GM18870 (cell line): ENCODE data around the gene TRPM3.
"Not testable (repeated sequence)": the region's sequence is repeated elsewhere in the genome, so short reads cannot be mapped to it uniquely, and the experiment has no call there.

Source experiments
- ATAC-seq: cut with Tn5 transposase; IDR thresholded peaks from one replicate; pipeline ENCODE4 v1.9.1; 2021; ENCODE audit warnings: moderate library complexity; ENCODE audit not compliant: unreplicated experiment

The TRPM3 gene

GRCh38 chr9:70683841-70684240 is 437.6 kb downstream of the TRPM3 start:
- ATAC-seq = no peak

GRCh38 chr9:70682298-70682697 is 439.1 kb downstream of the TRPM3 start:
- no peak for ATAC-seq

DNA sequence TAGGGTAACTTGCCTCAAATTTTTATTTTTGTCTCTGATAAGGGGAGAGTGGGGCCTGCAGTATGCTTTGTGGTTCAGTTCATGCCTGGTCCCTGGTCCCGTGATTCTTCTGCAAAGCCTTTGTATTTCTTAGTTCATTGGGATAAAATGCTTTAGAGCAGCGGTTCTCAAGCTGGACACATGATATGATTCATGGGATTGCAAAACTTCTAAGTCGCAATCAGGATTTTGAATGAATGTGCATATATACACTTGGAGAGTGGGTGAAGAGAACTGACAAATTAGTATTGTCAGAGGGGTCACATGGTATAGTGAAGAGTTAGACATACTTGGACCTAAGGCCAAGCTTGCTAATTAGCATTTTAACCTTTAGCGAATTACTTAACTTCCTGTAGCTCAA is 441.6 kb downstream of the TRPM3 start:
- no peak for ATAC-seq

- ATAC-seq = no peak
Measured at GRCh38 chr9:70678153-70678552, 443.3 kb downstream of the TRPM3 start.

DNA sequence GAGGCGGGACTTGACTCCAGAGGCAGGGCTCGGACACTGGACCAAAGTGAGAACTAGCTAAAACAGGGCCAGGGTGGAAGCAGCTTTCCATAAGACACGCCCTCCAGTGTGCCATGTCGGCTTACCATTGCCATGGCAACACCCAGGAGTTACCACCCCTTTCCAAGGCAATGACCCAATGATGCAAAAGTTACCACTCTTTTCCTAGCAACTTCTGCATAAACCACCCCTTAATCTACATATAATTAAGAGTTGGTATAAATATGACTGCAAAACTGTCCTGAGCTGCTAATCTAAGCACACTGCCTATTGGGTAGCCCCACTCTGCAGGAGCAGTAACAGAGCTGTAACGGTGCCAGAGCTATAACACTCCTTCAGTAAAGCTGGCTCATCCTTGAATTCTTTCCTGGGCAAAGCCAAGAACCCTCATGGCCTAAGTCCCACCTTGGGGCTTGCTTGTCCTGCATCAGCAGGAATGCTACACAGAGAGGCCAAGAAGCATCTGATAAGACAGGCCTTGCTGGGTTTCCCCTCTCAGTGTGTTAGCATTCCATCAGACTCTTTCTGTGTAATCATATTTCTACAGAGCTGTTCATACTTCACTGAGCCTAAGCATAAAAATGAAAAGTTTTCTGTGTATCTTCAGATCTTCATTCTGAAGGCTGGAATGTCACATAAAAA is 444.2 kb downstream of the TRPM3 start:
- ATAC-seq = no peak

DNA sequence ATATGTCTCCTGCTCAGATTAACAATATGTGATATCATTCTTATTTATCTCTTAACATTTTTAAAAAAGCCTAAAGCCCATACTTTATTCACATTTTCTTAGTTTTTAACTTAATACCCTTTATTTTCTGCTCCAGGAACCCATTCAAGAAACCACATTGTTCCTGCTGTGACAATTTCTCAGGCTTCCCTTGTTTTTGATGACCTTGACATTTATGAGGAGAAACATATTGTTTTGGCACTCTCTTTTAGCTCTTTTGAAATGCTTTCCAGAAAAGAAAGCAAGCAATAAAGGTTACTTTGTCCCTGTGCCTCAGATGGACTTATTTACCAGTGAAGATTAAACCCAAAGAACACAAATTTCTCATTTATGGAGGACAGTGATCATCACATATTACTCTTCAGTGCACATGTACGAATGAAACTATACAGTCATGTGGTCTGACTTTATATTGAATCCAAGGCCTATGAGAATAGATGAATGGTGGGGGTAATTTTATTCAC is 445.5 kb downstream of the TRPM3 start:
- no peak for ATAC-seq

- ATAC-seq = no peak
Measured at GRCh38 chr9:70673844-70674243, 447.6 kb downstream of the TRPM3 start.

DNA sequence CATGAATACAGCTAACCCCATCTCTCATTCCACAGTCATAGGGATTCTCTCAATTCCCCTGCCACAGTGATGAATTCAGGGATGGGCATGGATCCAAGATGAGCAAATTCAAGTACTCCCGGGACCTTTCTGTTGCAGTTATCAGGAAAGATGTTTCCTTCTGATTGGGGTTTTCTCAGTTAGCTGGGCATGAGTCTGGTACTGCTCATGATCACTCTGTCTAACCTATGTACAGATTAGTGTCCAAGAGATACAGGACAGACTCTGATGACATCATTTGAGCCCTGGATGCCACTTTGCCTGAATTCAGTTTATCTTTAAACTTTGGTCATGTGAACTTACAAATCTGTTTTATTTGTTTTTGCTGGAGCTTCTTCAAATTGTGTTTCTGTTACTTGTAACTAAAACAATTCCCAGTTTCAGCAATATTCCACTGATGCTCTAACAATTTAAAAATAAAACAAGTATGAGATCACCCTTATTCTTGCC is 449.2 kb downstream of the TRPM3 start:
- no peak for ATAC-seq

- ATAC-seq = no peak
Measured at GRCh38 chr9:70668751-70669150, 452.7 kb downstream of the TRPM3 start.

DNA sequence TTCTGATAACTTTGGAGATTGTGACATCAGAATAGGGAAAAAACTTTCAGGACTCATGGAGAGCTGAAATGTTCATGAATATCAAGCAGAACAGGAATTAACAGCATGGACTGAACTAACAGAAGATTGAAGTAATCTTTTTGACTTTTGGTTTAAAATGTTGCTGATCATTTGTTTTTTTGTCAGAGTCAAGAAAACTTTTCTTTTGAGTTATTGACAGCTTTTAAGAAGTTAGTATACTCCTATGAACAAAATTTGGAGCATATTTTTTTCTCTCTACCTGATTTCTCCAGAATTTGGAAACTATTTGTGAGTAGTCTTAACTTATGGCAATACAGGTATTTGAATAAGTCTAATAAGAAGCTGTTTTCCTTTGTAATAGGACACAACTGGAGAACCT is 462.7 kb downstream of the TRPM3 start:
- ATAC-seq = no peak

DNA sequence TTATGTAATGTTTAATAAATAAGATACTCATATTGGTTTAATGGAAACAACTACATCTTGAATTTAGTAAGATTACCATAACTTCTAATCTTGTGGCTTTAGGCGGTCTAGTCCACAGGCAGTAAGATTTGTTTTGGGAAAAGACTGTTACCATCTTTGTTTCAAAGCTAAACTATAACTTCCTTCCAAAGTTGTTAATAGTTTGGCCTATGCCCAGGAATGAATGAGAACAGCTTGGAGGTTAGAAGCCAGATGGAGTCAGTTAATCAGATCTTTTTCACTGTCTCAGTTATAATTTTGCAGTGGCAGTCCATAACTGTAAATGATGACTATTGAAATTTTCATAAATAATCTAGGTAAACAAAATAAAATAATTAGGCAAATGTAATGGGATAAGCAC is 465.1 kb downstream of the TRPM3 start:
- no peak for ATAC-seq

DNA sequence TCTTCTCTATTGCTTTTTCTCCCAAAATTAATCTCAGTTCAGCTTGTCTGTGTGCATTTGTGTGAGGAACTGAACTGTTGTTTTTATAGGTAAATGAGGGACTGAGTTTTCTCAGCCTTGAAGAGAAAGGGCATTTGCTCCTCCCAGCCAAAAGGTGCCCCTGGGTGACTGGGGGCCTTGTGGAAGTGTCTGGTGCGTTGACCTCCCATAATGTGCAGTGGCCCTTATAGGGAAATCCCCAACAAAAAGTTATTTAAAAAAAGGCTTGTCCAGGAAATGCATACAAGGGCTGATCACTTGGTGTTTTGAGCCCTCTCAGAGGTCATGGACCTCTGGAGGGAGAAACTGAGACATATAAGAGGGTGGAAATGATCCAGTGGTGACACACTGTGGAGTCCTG is 467.3 kb downstream of the TRPM3 start:
- ATAC-seq = no peak

DNA sequence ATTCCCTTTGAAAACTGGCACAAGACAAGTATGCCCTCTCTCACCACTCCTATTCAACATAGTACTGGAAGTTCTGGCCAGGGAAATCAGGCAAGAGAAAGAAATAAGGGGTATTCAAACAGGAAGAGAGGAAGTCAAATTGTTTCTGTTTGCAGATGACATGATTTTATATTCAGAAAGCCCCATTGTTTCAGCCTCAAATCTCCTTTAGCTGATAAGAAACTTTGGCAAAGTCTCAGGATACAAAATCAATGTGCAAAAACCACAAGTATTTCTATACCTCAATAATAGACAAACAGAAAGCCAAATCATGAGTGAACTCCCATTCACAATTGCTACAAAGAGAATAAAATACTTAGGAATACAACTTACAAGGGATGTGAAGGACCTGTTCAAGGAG is 476.8 kb downstream of the TRPM3 start:
- not testable (repeated sequence) for ATAC-seq

DNA sequence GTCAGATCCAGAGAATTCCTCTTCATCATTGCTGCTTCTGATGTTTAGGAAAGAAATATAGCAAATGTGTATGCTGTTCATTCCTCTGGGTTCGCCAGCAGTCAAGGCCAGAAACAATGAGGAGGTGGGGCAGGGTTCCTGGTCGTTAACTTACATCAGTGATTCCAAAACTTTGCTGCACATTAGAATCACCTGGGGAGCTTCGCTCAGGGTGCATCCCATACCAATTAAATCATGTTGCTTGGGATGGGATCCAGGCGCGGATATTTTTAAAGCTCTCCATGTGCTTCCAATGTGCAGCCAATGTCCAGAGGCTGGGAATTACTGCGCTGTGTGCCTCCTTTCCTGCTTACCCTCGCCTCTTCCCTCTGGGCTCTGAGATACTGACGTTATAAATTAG is 479.1 kb downstream of the TRPM3 start:
- no peak for ATAC-seq

GRCh38 chr9:70641631-70642030 is 479.8 kb downstream of the TRPM3 start:
- no peak for ATAC-seq

DNA sequence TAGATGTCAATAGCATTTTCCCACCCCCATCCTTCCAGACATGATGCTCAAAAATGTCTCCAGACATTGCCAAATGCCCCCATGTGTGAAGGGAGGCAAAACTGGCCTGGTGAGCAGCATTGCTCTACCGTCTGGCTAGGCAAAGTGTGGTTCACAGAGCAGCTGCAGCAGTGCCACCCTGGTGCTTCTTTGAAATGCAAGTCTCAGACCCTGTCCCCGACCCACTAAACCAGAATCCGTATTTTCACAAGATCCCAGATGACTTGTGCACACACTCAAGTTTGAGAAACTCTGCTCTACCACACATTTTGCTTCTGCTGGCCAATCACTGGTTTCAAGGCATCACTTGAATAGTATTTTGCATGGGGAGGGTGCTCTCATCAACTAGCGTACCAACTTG is 480.4 kb downstream of the TRPM3 start:
- no peak for ATAC-seq

- ATAC-seq = peak; percentile 74
Measured at GRCh38 chr9:70639853-70640814, 481.3 kb downstream of the TRPM3 start.

GRCh38 chr9:70635790-70636189 is 485.6 kb downstream of the TRPM3 start:
- ATAC-seq = no peak

- ATAC-seq = no peak
Measured at GRCh38 chr9:70634696-70635095, 486.7 kb downstream of the TRPM3 start.

GRCh38 chr9:70630971-70631370 is 490.4 kb downstream of the TRPM3 start:
- no peak for ATAC-seq

DNA sequence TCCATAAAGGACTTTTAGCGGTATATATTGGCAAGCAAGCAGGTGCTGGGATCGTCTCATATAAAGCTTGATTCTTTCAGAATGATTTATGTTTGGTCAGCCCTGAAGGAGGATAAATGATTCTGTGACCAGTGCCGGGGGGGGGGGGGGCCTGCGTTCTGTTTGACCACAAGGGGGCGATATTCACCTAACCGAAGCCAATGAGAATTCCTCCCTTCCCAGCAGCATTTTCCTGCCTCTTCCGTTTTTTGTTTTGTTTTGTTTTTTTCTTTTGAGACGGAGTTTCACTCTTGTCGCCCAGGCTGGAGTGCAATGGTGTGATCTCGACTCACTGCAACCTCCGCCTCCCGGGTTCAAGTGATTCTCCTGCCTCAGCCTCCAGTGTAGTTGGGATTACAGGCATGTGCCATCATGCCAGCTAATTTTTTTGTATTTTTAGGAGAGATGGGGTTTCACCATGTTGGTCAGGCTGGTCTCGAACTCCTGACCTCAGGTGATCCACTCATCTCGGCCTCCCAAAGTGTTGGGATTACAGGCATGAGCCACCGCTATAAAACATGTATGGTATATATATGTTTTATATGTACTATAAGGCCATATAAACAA is 492.2 kb downstream of the TRPM3 start:
- ATAC-seq = not testable (repeated sequence)
